B cell (primary cell): ENCODE measurements around the gene KLF7. TPM values are rescaled to one million over a fixed set of nuclear protein-coding genes. Genes with fewer than 3 reads are reported as not detected.

Experiments used
- ATAC-seq: fragments of 200-7000 bp; cut with Tn5 transposase; one replicate; pipeline ENCODE4 v1.10.0; 2021; ENCODE audit warnings: low read depth, mild to moderate bottlenecking, moderate number of reproducible peaks, moderate library complexity
- CTCF ChIA-PET: fragments of 350-600 bp; sonication (Branson Sonifier 250); formaldehyde crosslinking; loops from one replicate; lab custom pipeline; 2021; ENCODE audit warnings: antibody characterized with exemption, inconsistent platforms; lab: Charles Lee
- POLR2A ChIA-PET: fragments of 350-600 bp; sonication (Branson Sonifier 250); formaldehyde crosslinking; loops from one replicate; lab custom pipeline; 2021; ENCODE audit warnings: antibody characterized with exemption; lab: Charles Lee
- DNase-seq: peaks from one replicate; pipeline ENCODE4 v3.0.0; 2013
- H2AFZ ChIP-seq: 2 replicates; pipeline ENCODE4 v1.6.1; 2012; ENCODE audit warnings: mild to moderate bottlenecking, low read depth, low read length; ENCODE audit not compliant: insufficient read depth, poor library complexity, severe bottlenecking
- H3K27ac ChIP-seq, 2 donors: 1 replicate in 1 of 2; 2 replicates in 1 of 2; pipeline ENCODE4 v1.5.1; 2012 to 2013; ENCODE audit warnings: low read length in 2 of 2, mild to moderate bottlenecking in 2 of 2, moderate library complexity in 1 of 2
- H3K27me3 ChIP-seq, 4 experiments: fragments of 200-600 bp in 1 of 4; sonication (generic) in 1 of 4; replicated peaks in 1 of 4; 1 replicate in 2 of 4; 2 replicates in 2 of 4; pipeline versions ENCODE4 v1.6.1 to v1.7.0; 2013 to 2016; ENCODE audit warnings: low read length in 3 of 4, mild to moderate bottlenecking in 2 of 4, mixed read lengths in 1 of 4, moderate library complexity in 1 of 4; ENCODE audit not compliant: insufficient read depth in 4 of 4, control insufficient read depth in 3 of 4; ENCODE audit errors: control extremely low read depth in 1 of 4
- H3K36me3 ChIP-seq, 2 experiments: replicated peaks in 1 of 2; 1 replicate in 1 of 2; 2 replicates in 1 of 2; pipeline versions ENCODE4 v1.6.1 to v1.7.1; 2013; ENCODE audit warnings: low read length in 1 of 2; ENCODE audit not compliant: insufficient read depth in 2 of 2, control insufficient read depth in 1 of 2; ENCODE audit errors: control extremely low read depth in 1 of 2, extremely low read depth in 1 of 2
- H3K4me1 ChIP-seq, 2 donors: fragments of 200-600 bp in 1 of 2; sonication (generic) in 1 of 2; 1 replicate in 1 of 2; 2 replicates in 1 of 2; pipeline versions ENCODE4 v1.5.1 to v1.6.1; 2013 to 2017; ENCODE audit warnings: low read length in 2 of 2; ENCODE audit not compliant: control insufficient read depth in 2 of 2, insufficient read depth in 2 of 2
- H3K4me2 ChIP-seq: replicated peaks from 2 replicates; pipeline ENCODE3; 2012; ENCODE audit warnings: mild to moderate bottlenecking, low read depth, low read length; ENCODE audit not compliant: poor library complexity, severe bottlenecking
- H3K4me3 ChIP-seq, 5 experiments: fragments of 200-600 bp in 1 of 5; sonication (generic) in 1 of 5; 1 replicate in 3 of 5; 2 replicates in 2 of 5; pipeline versions ENCODE4 v1.5.1 to v1.7.0; 2011 to 2016; ENCODE audit warnings: low read length in 4 of 5, mild to moderate bottlenecking in 4 of 5, low read depth in 2 of 5, control low read depth in 1 of 5, moderate library complexity in 1 of 5; ENCODE audit not compliant: insufficient read depth in 1 of 5; ENCODE audit errors: control extremely low read depth in 1 of 5, extremely low read depth in 1 of 5
- H3K79me2 ChIP-seq: fragments of 200-600 bp; sonication (generic); one replicate; pipeline ENCODE4 v1.6.0; 2016; ENCODE audit warnings: low read length; ENCODE audit not compliant: control insufficient read depth, insufficient read depth
- H3K9ac ChIP-seq: fragments of 200-600 bp; sonication (generic); 2 replicates; pipeline ENCODE4 v1.6.1; 2017; ENCODE audit warnings: mild to moderate bottlenecking, low read length, moderate library complexity
- H3K9me3 ChIP-seq, 3 donors: one replicate each; pipeline versions ENCODE4 v1.6.1 to v1.7.1; 2013; ENCODE audit warnings: low read length in 2 of 3; ENCODE audit not compliant: control insufficient read depth in 2 of 3, insufficient read depth in 1 of 3; ENCODE audit errors: control extremely low read depth in 1 of 3
- H4K20me1 ChIP-seq: 2 replicates; pipeline ENCODE4 v1.6.0; 2012; ENCODE audit warnings: mild to moderate bottlenecking, low read length; ENCODE audit not compliant: insufficient read depth, control insufficient read depth, poor library complexity, severe bottlenecking
- H3K27ac Mint-ChIP-seq: one replicate; pipeline ENCODE4 v1.8.0; 2021; ENCODE audit warnings: mixed read lengths
- H3K27me3 Mint-ChIP-seq: one replicate; pipeline ENCODE4 v1.8.0; 2021; ENCODE audit warnings: mixed read lengths
- H3K4me1 Mint-ChIP-seq: one replicate; pipeline ENCODE4 v1.8.0; 2021; ENCODE audit warnings: mixed read lengths
- H3K4me3 Mint-ChIP-seq: one replicate; pipeline ENCODE4 v1.8.0; 2021; ENCODE audit warnings: mixed read lengths
- H3K9me3 Mint-ChIP-seq: one replicate; pipeline ENCODE4 v1.8.0; 2022; ENCODE audit warnings: mixed read lengths; ENCODE audit not compliant: insufficient read depth
- CTCF ChIP-seq: fragments of 200-600 bp; IDR thresholded peaks from one replicate; pipeline ENCODE4 v1.8.0; 2022; ENCODE audit warnings: antibody characterized with exemption, mild to moderate bottlenecking
- EZH2 ChIP-seq: IDR thresholded peaks from 2 replicates; pipeline ENCODE4 v1.6.1; 2012; ENCODE audit warnings: borderline replicate concordance, low read depth, mild to moderate bottlenecking, moderate library complexity, low read length; ENCODE audit not compliant: insufficient read depth, poor library complexity, severe bottlenecking
- WGBS: methylation state at CpG from one replicate; pipeline ENCODE4 v1.1.5; 2013; ENCODE audit warnings: missing lambda C conversion rate; ENCODE audit not compliant: insufficient coverage; 5-methylcytosine and 5-hydroxymethylcytosine counted together
- intact Hi-C: fragments of 100-400 bp; cut with micrococcal nuclease; formaldehyde crosslinking; loops from one replicate; pipeline ENCODE4 v1.10.0; 2022
- polyA plus RNA-seq: library from polyadenylated mRNA; depleted of rRNA; stranded (reverse); fragments of >200 nt; gene quantifications from 2 replicates; pipeline ENCODE4 v1.2.3, GENCODE V29; 2012
- total RNA-seq, 2 donors: library from RNA; stranded (reverse); fragments of 120-200 nt in 1 of 2; gene quantifications; 1 replicate in 1 of 2; 2 replicates in 1 of 2; pipeline versions ENCODE4 v1.2.3 to v1.2.4, GENCODE V29; 2013 to 2022

Gene KLF7
- total and polyA plus RNA-seq, 2 donors (not counting 1 experiment from before 2014, with no cell fraction given), result 46.2 to 93.2 TPM

DNA sequence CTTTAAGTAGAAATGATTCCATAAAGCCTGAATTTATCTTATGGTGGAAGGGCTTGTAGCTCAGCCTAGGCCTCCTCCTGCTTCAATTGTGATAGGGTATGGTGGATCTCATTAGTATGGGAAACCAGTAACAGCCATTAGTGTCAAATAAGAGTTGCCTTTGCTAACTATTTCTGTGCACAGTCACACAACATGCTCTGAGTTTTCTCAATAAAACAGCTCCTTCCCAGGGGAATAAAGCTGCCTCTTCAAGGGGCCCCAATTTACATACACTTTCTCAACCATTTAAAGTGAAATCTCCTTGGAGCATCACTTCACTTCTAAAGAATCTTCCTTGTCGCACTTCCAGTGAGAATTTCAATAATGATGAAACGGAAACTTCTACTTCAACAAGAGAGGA lies 53.4 kb downstream of the KLF7 start:
- peaks cover 13 to 19% of the 10 kb centered on the region in 2 donors for H3K4me1 ChIP-seq
- no peaks in the 10 kb centered on the region for H3K36me3 ChIP-seq
- H3K79me2 ChIP-seq, result peaks cover 24% of the 10 kb centered on the region
- DNase-seq (no peak), ATAC-seq (no peak)
- CTCF ChIA-PET, result interaction anchor here (1.0 kb wide), 1 partner anchor 22 kb away, joined by 3 read pairs; no protein-coding TSS in a partner anchor
- POLR2A ChIA-PET, result interaction anchor here (0.9 kb wide), 1 partner anchor 53 kb away, joined by 3 read pairs; the partner anchor contains the start of gene KLF7
- H2AFZ ChIP-seq, result no peak overlapping the region
- H3K9me3 ChIP-seq, result no peaks in the 10 kb centered on the region
- H4K20me1 ChIP-seq, result peaks cover 29% of the 10 kb centered on the region
- H3K27me3 ChIP-seq, result no peaks in the 10 kb centered on the region
- intact Hi-C loops, result no loop called here
- Mint-ChIP-seq H3K9me3 (no peaks in the 10 kb centered on the region), H3K27ac (no peak overlapping the region), H3K4me3 (no peak overlapping the region), H3K4me1 (peaks cover 36% of the 10 kb centered on the region), H3K27me3 (no peaks in the 10 kb centered on the region)
- no peak overlapping the region for H3K9ac ChIP-seq
- H3K4me2 ChIP-seq, result peak overlapping the region; percentile 7
- no CpG with 5 or more reads among the region's 2 CpGs for WGBS
- no peak overlapping the region for H3K4me3 ChIP-seq
- H3K27ac ChIP-seq, result no peak overlapping the region
- TF ChIP-seq EZH2 (no peak), CTCF (no peak)

GRCh38 chr2:207111757-207112156 lies 54.0 kb downstream of the KLF7 start:
- CTCF ChIA-PET, result interaction anchor here (1.0 kb wide), 1 partner anchor 23 kb away, joined by 3 read pairs; no protein-coding TSS in a partner anchor
- H3K4me3 Mint-ChIP-seq, result no peak overlapping the region
- no peak overlapping the region for H2AFZ ChIP-seq
- no peaks in the 10 kb centered on the region for H3K9me3 ChIP-seq
- H3K4me1 Mint-ChIP-seq, result peaks cover 36% of the 10 kb centered on the region
- intact Hi-C loops, result no loop called here
- no peak overlapping the region for H3K4me2 ChIP-seq
- TF ChIP-seq CTCF (no peak), EZH2 (no peak)
- H3K27ac Mint-ChIP-seq, result no peak overlapping the region
- peaks cover 16 to 19% of the 10 kb centered on the region in 2 donors for H3K4me1 ChIP-seq
- no peak overlapping the region for H3K9ac ChIP-seq
- WGBS, result 50% methylated on average over 2 of the region's 4 CpGs
- no peak overlapping the region for H3K27ac ChIP-seq
- H3K4me3 ChIP-seq, result no peak overlapping the region
- peaks cover 0 to 4% of the 10 kb centered on the region in 2 experiments for H3K36me3 ChIP-seq
- no peak for DNase-seq
- H3K27me3 Mint-ChIP-seq, result no peaks in the 10 kb centered on the region
- no peaks in the 10 kb centered on the region for H3K27me3 ChIP-seq
- POLR2A ChIA-PET, result no interaction called here
- H3K79me2 ChIP-seq, result peaks cover 19% of the 10 kb centered on the region
- no peak for ATAC-seq
- peaks cover 27% of the 10 kb centered on the region for H4K20me1 ChIP-seq
- no peaks in the 10 kb centered on the region for H3K9me3 Mint-ChIP-seq
